Purkinje cell (primary cell): ENCODE measurements around the gene H2BW2. TPM values are rescaled to one million over a fixed set of nuclear protein-coding genes. Genes with fewer than 3 reads are reported as not detected.

Experiments used
- polyA plus RNA-seq: library from polyadenylated mRNA; unstranded; fragments of >200 nt; fragmentation: Nextera tagmentation; gene quantifications from 2 replicates; pipeline ENCODE4 v1.2.1, GENCODE V29; 2014

The H2BW2 gene
- not detected in 2 replicates for polyA plus RNA-seq

GRCh38 chrX:104039689-104040505, at the start of gene H2BW2:
Gene H2BW2 (plus strand): TSS chrX:104039956. CDS start chrX:104039995, 39 bp downstream.

GRCh38 chrX:104013606-104014005, 26.1 kb upstream of the H2BW2 start, which contains the start of gene H2BW1:
Gene H2BW1 (minus strand): TSS chrX:104013708. CDS start chrX:104013576, 132 bp downstream.

GRCh38 chrX:104075778-104076445, 36.2 kb downstream of the H2BW2 start, which contains the start of gene TMSB15C:
Gene TMSB15C (minus strand): TSS chrX:104076236.

Other genes starting within 250 kb of the H2BW2 start
- gene RAB9B, start 207.7 kb upstream of the H2BW2 start, polyA plus RNA-seq = 15.4 and 16.3 TPM in 2 replicates
- gene TMSB15B, start 77.3 kb upstream of the H2BW2 start, polyA plus RNA-seq = 12.9 and 26.4 TPM in 2 replicates
- gene H2BW1, start 26.2 kb upstream of the H2BW2 start, polyA plus RNA-seq = not detected in 2 replicates
- 0.83 TPM in 1 of 2 replicates, not detected in the other for gene TMSB15C, start 36.3 kb downstream of the H2BW2 start, polyA plus RNA-seq
- gene ZCCHC18, start 72.6 kb downstream of the H2BW2 start, polyA plus RNA-seq = 4.3 and 5.7 TPM in 2 replicates
- gene SLC25A53, start 117.1 kb downstream of the H2BW2 start, polyA plus RNA-seq = 9.4 and 14.1 TPM in 2 replicates
- gene FAM199X, start 126.5 kb downstream of the H2BW2 start, polyA plus RNA-seq = 22.8 and 27.3 TPM in 2 replicates
- not detected in 2 replicates for gene ESX1, start 215.0 kb downstream of the H2BW2 start, polyA plus RNA-seq